Mesendoderm (in vitro differentiated cells): Measurements from ENCODE around the gene SMARCD2. TPM values are rescaled to one million over a fixed set of nuclear protein-coding genes. Genes with fewer than 3 reads are reported as not detected.
A peak's percentile ranks its signal among the peaks of the same experiment; 100 is the strongest.
"Not testable (repeated sequence)": the region's sequence is repeated elsewhere in the genome, so short reads cannot be mapped to it uniquely, and the experiment has no call there.

Experiments used
- DNase-seq: peaks from one replicate; pipeline ENCODE4 v3.0.0; 2013
- H2AK5ac ChIP-seq: 2 replicates; pipeline ENCODE4 v1.6.1; 2013; ENCODE audit warnings: low read length, inconsistent platforms
- H2BK120ac ChIP-seq: 2 replicates; pipeline ENCODE4 v1.6.1; 2013; ENCODE audit warnings: low read depth, mild to moderate bottlenecking, low read length, moderate library complexity, mixed read lengths
- H2BK15ac ChIP-seq: replicated peaks from 2 replicates; pipeline ENCODE4 v1.6.1; 2013; ENCODE audit warnings: low read depth, mild to moderate bottlenecking, moderate library complexity
- H2BK5ac ChIP-seq: 2 replicates; pipeline ENCODE4 v1.6.1; 2013; ENCODE audit warnings: low read length, inconsistent platforms
- H3K18ac ChIP-seq: 2 replicates; pipeline ENCODE4 v1.6.1; 2013; ENCODE audit warnings: mild to moderate bottlenecking, low read length, mixed read lengths
- H3K23ac ChIP-seq: one replicate; pipeline ENCODE4 v1.6.1; 2013; ENCODE audit warnings: low read length
- H3K27ac ChIP-seq: 2 replicates; pipeline ENCODE4 v1.5.1; 2013; ENCODE audit warnings: low read depth, mild to moderate bottlenecking, inconsistent platforms, low read length, moderate library complexity
- H3K27me3 ChIP-seq: 2 replicates; pipeline ENCODE4 v1.6.1; 2013; ENCODE audit warnings: low read length, control low read depth, mild to moderate bottlenecking, inconsistent platforms; ENCODE audit not compliant: insufficient read depth, poor library complexity
- H3K36me3 ChIP-seq: 2 replicates; pipeline ENCODE4 v1.6.1; 2013; ENCODE audit warnings: low read length, inconsistent platforms; ENCODE audit not compliant: control insufficient read depth, insufficient read depth
- H3K4ac ChIP-seq: one replicate; pipeline ENCODE4 v1.6.1; 2013; ENCODE audit warnings: low read depth, mild to moderate bottlenecking, low read length, moderate library complexity
- H3K4me1 ChIP-seq: 2 replicates; pipeline ENCODE4 v1.6.1; 2013; ENCODE audit warnings: low read depth, low read length, inconsistent platforms; ENCODE audit not compliant: control insufficient read depth
- H3K4me2 ChIP-seq: 2 replicates; pipeline ENCODE4 v1.6.1; 2013; ENCODE audit warnings: low read length
- H3K4me3 ChIP-seq: 2 replicates; pipeline ENCODE4 v1.5.1; 2013; ENCODE audit warnings: mild to moderate bottlenecking, low read length
- H3K56ac ChIP-seq: one replicate; pipeline ENCODE4 v1.6.1; 2013; ENCODE audit warnings: low read length
- H3K79me1 ChIP-seq: 2 replicates; pipeline ENCODE4 v1.6.1; 2013; ENCODE audit warnings: low read length, inconsistent platforms
- H3K79me2 ChIP-seq: 2 replicates; pipeline ENCODE4 v1.6.1; 2013; ENCODE audit warnings: mild to moderate bottlenecking, low read length; ENCODE audit not compliant: control insufficient read depth, insufficient read depth
- H3K9ac ChIP-seq: 2 replicates; pipeline ENCODE4 v1.6.1; 2013; ENCODE audit warnings: low read length, inconsistent platforms
- H4K5ac ChIP-seq: one replicate; pipeline ENCODE4 v1.6.1; 2013; ENCODE audit warnings: low read length
- H4K8ac ChIP-seq: one replicate; pipeline ENCODE4 v1.6.1; 2013; ENCODE audit warnings: low read depth, mild to moderate bottlenecking, control low read depth, low read length, moderate library complexity
- WGBS: extraction: QIAGEN DNeasy Blood & Tissue Kit; methylation state at CpG from one replicate; pipeline ENCODE4 v1.1.7; 2013; ENCODE audit warnings: low lambda C conversion rate, missing lambda C conversion rate; ENCODE audit not compliant: insufficient coverage; ENCODE audit errors: extremely low coverage; 5-methylcytosine and 5-hydroxymethylcytosine counted together
- polyA plus RNA-seq, 2 experiments: library from polyadenylated mRNA; stranded (reverse); fragments of 200-250 nt; gene quantifications; one replicate each; pipeline ENCODE4 v1.2.3, GENCODE V29; 2013

The SMARCD2 gene
- 39.6 TPM for polyA plus RNA-seq (2013, experiment 1 of 2)
- 40.6 TPM for polyA plus RNA-seq (2013, experiment 2 of 2)

GRCh38 chr17:63842540-63843386 lies at the start of gene SMARCD2:
SMARCD2 (minus strand) TSS chr17:63842685; CDS start chr17:63842674, 11 bp downstream.
- Histone ChIP-seq H3K56ac (peak within 1 kb of the TSS; percentile 93), H3K23ac (peak within 1 kb of the TSS; percentile 66), H3K4me3 (peak within 1 kb of the TSS; percentile 93), H3K4me1 (peaks cover 10% of the 10 kb centered on the region), H3K36me3 (no peaks in the 10 kb centered on the region), H3K27ac (peak within 1 kb of the TSS; percentile 94), H3K79me2 (peaks cover 34% of the 10 kb centered on the region), H4K8ac (peak within 1 kb of the TSS; percentile 88), H2BK5ac (no peak within 1 kb of the TSS), H4K5ac (no peak within 1 kb of the TSS), H2AK5ac (no peak within 1 kb of the TSS), H2BK15ac (no peak within 1 kb of the TSS), H2BK120ac (no peak within 1 kb of the TSS), H3K4ac (peak within 1 kb of the TSS; percentile 87), H3K9ac (peak within 1 kb of the TSS; percentile 96), H3K18ac (peak within 1 kb of the TSS; percentile 98), H3K79me1 (peaks cover 24% of the 10 kb centered on the region), H3K27me3 (no peaks in the 10 kb centered on the region), H3K4me2 (peak within 1 kb of the TSS; percentile 90)
- DNase-seq: peak; percentile 99
- WGBS: no CpG with 5 or more reads among the region's 92 CpGs

- H3K36me3 ChIP-seq, H2AK5ac ChIP-seq, H3K79me1 ChIP-seq, H3K23ac ChIP-seq, H3K4me3 ChIP-seq, H3K79me2 ChIP-seq, H2BK120ac ChIP-seq, H2BK5ac ChIP-seq, H3K9ac ChIP-seq, H3K56ac ChIP-seq, H3K4me2 ChIP-seq, H4K8ac ChIP-seq, H3K4me1 ChIP-seq, H3K4ac ChIP-seq, H4K5ac ChIP-seq, H3K27ac ChIP-seq, H3K27me3 ChIP-seq, H3K18ac ChIP-seq, H2BK15ac ChIP-seq: not testable (repeated sequence)
- DNase-seq: peak; percentile 65
- WGBS: no CpG with 5 or more reads among the region's 13 CpGs
Observed at GRCh38 chr17:63889026-63889848, 46.8 kb upstream of the SMARCD2 start.

- not testable (repeated sequence) for H3K36me3 ChIP-seq, H3K18ac ChIP-seq, H3K4ac ChIP-seq, H3K79me2 ChIP-seq, H2BK5ac ChIP-seq, H3K4me1 ChIP-seq, H2BK15ac ChIP-seq, H3K4me3 ChIP-seq, H3K4me2 ChIP-seq, H2BK120ac ChIP-seq, DNase-seq, H4K8ac ChIP-seq, H3K56ac ChIP-seq, H2AK5ac ChIP-seq, H4K5ac ChIP-seq, H3K9ac ChIP-seq, H3K23ac ChIP-seq, H3K27ac ChIP-seq, H3K79me1 ChIP-seq, H3K27me3 ChIP-seq
- WGBS: no CpG with 5 or more reads among the region's 11 CpGs
Observed at GRCh38 chr17:63885119-63885518, 42.6 kb upstream of the SMARCD2 start.

- H2BK15ac ChIP-seq, H3K36me3 ChIP-seq, H3K9ac ChIP-seq, H3K4me1 ChIP-seq, H3K18ac ChIP-seq, H2BK120ac ChIP-seq, H3K27me3 ChIP-seq, H4K5ac ChIP-seq, H3K79me1 ChIP-seq, H3K4ac ChIP-seq, H2AK5ac ChIP-seq, H3K56ac ChIP-seq, H3K4me3 ChIP-seq, H3K79me2 ChIP-seq, H3K4me2 ChIP-seq, H2BK5ac ChIP-seq, H3K27ac ChIP-seq, H3K23ac ChIP-seq, H4K8ac ChIP-seq: not testable (repeated sequence)
- peak; percentile 19 for DNase-seq
- WGBS: no CpG with 5 or more reads among the region's 9 CpGs
Observed at GRCh38 chr17:63882626-63883126, 40.2 kb upstream of the SMARCD2 start.

- Histone ChIP-seq H4K5ac (no peak within 1 kb of the TSS), H3K23ac (no peak within 1 kb of the TSS), H4K8ac (no peak within 1 kb of the TSS), H3K4me2 (no peak within 1 kb of the TSS), H2BK15ac (no peak within 1 kb of the TSS), H3K56ac (peak within 1 kb of the TSS; percentile 49), H3K18ac (no peak within 1 kb of the TSS), H3K4me1 (peaks cover 3% of the 10 kb centered on the region), H3K27me3 (no peaks in the 10 kb centered on the region), H3K9ac (peak within 1 kb of the TSS; percentile 21), H3K79me1 (no peaks in the 10 kb centered on the region), H2AK5ac (no peak within 1 kb of the TSS), H3K27ac (no peak within 1 kb of the TSS), H2BK120ac (no peak within 1 kb of the TSS), H3K4ac (no peak within 1 kb of the TSS), H3K4me3 (no peak within 1 kb of the TSS), H3K36me3 (no peaks in the 10 kb centered on the region), H3K79me2 (no peaks in the 10 kb centered on the region), H2BK5ac (no peak within 1 kb of the TSS)
- no CpG with 5 or more reads among the region's 15 CpGs for WGBS
- peak; percentile 82 for DNase-seq
Observed at GRCh38 chr17:63881935-63882601, 39.6 kb upstream of the SMARCD2 start, which contains the start of gene GH2. GH2 (minus strand) TSS chr17:63881944; CDS start chr17:63881801, 143 bp downstream.
